Transverse colon (tissue), 4 donors: ENCODE results near the gene PPM1F. TPM values are rescaled to one million over a fixed set of nuclear protein-coding genes. Genes with fewer than 3 reads are reported as not detected.

Experiments
- DNase-seq: peaks from one replicate; pipeline ENCODE4 v3.0.0-alpha.2; 2019
- H3K27ac ChIP-seq, 4 donors: fragments of 200-600 bp; sonication (generic); 2 replicates each; pipeline ENCODE4 v1.5.1; 2016 to 2018; ENCODE audit warnings: inconsistent platforms in 4 of 4
- H3K27me3 ChIP-seq: fragments of 200-600 bp; sonication (generic); 2 replicates; pipeline ENCODE4 v1.5.1; 2017; ENCODE audit warnings: inconsistent platforms
- H3K36me3 ChIP-seq, 4 donors: fragments of 200-600 bp; sonication (generic); 2 replicates each; pipeline ENCODE4 v1.5.1; 2017 to 2019; ENCODE audit warnings: inconsistent platforms in 4 of 4
- H3K4me1 ChIP-seq, 4 donors: fragments of 200-600 bp; sonication (generic); 2 replicates each; pipeline ENCODE4 v1.5.1; 2017 to 2020; ENCODE audit warnings: inconsistent platforms in 4 of 4
- H3K4me3 ChIP-seq, 4 donors: fragments of 200-600 bp; sonication (generic); 1 replicate in 1 of 4; 2 replicates in 3 of 4; pipeline versions ENCODE4 v1.5.1 to v1.6.1; 2017 to 2019; ENCODE audit warnings: inconsistent platforms in 4 of 4
- H3K9me3 ChIP-seq, 2 donors: fragments of 200-600 bp; sonication (generic); 2 replicates each; pipeline ENCODE4 v1.5.1; 2017 to 2019; ENCODE audit warnings: inconsistent platforms in 2 of 2
- EP300 ChIP-seq: sonication (generic); formaldehyde crosslinking; IDR thresholded peaks from one replicate; pipeline ENCODE4 v1.6.1; 2017; ENCODE audit warnings: antibody characterized with exemption, low read depth
- POLR2A ChIP-seq: fragments of 450-650 bp; IDR thresholded peaks from one replicate; pipeline ENCODE4 v1.6.1; 2016; ENCODE audit warnings: antibody characterized with exemption, mild to moderate bottlenecking, moderate library complexity
- POLR2AphosphoS5 ChIP-seq, 3 donors: sonication (generic); formaldehyde crosslinking; IDR thresholded peaks; one replicate each; pipeline ENCODE4 v1.6.1; 2016; ENCODE audit warnings: antibody characterized with exemption in 3 of 3
- WGBS, 2 donors: methylation state at CpG; one replicate each; pipeline ENCODE4 v1.1.5; 2018; ENCODE audit warnings: low coverage in 1 of 2; 5-methylcytosine and 5-hydroxymethylcytosine counted together
- in situ Hi-C, 4 donors: fragments of 200-750 bp; cut with MboI; loops; one replicate each; pipeline versions ENCODE4 v1.15.0 to v1.15.1; 2017; ENCODE audit warnings: low sequenced_read_pairs in 3 of 4, low pct_ligation_motif_present in 1 of 4, low pct_unique_long_range_greater_than_20kb in 1 of 4
- intact Hi-C: fragments of 100-400 bp; cut with DNase I; formaldehyde crosslinking; loops from one replicate; pipeline ENCODE4 v1.15.1; 2023; ENCODE audit warnings: low total_unique reads
- total RNA-seq, 4 donors: library from RNA; depleted of rRNA; stranded (reverse); fragments of >200 nt; gene quantifications; one replicate each; pipeline ENCODE4 v1.1.0, GENCODE V29; 2016
- TF ChIP-seq, protein P1 (sequence below), 5 experiments: fragments of 200-600 bp in 3 of 5; fragments of 450-650 bp in 2 of 5; sonication (generic) in 3 of 5; IDR thresholded peaks; 1 replicate in 2 of 5; 2 replicates in 3 of 5; pipeline ENCODE4 v1.5.1; 2016 to 2017; ENCODE audit warnings: antibody characterized with exemption in 5 of 5, inconsistent platforms in 3 of 5, mild to moderate bottlenecking in 2 of 5, moderate library complexity in 1 of 5

Gene PPM1F
- total RNA-seq, 4 donors from 2014 or later, result 11.2 to 18.7 (median 14.9) TPM

DNA sequence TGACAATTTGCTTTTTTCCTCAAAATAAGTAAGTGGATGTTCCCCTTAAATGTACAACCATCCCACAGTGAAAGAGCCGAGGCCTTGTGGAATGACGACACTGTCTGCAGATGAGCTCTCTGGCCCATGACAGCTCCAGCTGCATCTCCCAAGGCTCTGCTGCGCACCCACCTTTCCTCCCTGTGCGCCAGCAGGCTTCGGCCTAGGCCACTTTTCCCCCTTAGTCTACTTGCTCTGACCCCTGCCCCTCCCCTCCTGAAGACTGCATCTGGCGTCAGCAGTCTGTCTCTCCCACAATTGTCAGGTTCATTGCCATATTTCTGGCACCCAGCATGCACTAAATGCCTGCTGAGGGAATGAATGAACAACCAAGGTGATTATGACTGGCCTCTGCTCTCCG lies 27.9 kb upstream of the PPM1F start:
- 85 to 100% methylated on average over 2 to 7 of the region's 7 CpGs for WGBS, 2 donors
- Histone ChIP-seq H3K4me1 (peaks cover 6 to 15% (median 10%) of the 10 kb centered on the region in 4 donors), H3K27me3 (no peaks in the 10 kb centered on the region), H3K9me3 (no peaks in the 10 kb centered on the region), H3K4me3 (no peak overlapping the region), H3K36me3 (no peaks in the 10 kb centered on the region), H3K27ac (no peak overlapping the region)
- in situ Hi-C loops (no loop called here), intact Hi-C loops (no loop called here)
- DNase-seq, result no peak
- TF ChIP-seq POLR2AphosphoS5 (IDR thresholded peaks at IDR 0.05) (no peak), POLR2A (no peak), EP300 (no peak)
- TF ChIP-seq, protein P1, sequence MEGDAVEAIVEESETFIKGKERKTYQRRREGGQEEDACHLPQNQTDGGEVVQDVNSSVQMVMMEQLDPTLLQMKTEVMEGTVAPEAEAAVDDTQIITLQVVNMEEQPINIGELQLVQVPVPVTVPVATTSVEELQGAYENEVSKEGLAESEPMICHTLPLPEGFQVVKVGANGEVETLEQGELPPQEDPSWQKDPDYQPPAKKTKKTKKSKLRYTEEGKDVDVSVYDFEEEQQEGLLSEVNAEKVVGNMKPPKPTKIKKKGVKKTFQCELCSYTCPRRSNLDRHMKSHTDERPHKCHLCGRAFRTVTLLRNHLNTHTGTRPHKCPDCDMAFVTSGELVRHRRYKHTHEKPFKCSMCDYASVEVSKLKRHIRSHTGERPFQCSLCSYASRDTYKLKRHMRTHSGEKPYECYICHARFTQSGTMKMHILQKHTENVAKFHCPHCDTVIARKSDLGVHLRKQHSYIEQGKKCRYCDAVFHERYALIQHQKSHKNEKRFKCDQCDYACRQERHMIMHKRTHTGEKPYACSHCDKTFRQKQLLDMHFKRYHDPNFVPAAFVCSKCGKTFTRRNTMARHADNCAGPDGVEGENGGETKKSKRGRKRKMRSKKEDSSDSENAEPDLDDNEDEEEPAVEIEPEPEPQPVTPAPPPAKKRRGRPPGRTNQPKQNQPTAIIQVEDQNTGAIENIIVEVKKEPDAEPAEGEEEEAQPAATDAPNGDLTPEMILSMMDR (IDR thresholded peaks at IDR 0.05), result no peak

DNA sequence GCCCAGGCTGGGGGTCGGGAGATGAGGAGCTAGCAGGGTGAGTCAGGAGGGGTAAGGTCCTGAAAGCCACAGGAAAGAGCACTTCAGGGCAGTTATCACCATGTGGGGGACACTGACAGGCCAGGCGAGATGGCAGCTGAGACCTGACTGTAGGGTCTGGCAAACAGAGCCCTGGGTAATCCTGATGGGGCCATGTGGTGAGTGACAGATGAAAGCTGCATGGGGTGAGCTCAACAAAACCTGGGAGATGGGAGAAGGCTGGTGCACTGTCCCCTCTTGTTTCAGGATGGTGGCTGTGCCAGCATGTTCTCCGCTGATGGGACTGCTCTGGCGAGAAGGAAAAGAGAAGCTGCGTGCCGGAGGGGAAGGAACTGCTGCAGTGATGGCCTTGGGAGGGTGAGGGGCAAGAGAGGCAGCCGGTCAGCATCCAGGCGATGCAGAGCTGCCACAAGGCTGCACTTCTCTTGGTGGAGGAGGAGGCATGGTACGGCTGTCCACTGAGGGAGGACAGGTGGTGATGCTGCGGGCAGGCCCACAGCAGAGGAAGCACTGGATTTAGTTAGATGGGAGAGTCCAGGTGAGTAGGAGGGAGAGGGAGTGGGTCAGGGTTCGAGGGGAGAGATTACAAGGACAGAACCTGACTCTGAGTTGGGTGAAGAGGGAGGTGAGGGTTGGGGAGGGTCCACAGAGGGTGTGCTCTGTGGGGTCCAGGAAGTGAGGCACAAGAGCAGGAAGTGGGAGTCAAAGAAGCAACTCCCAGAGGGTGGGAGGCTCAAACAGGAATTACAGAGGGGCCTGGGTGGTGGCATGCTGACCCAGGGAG lies 26.1 kb upstream of the PPM1F start:
- Histone ChIP-seq H3K9me3 (no peaks in the 10 kb centered on the region), H3K27ac (no peak overlapping the region), H3K36me3 (peaks cover 0 to 13% (median 0%) of the 10 kb centered on the region in 4 donors), H3K27me3 (no peaks in the 10 kb centered on the region), H3K4me1 (peaks cover 6 to 15% (median 10%) of the 10 kb centered on the region in 4 donors), H3K4me3 (no peak overlapping the region)
- DNase-seq, result no peak
- no peak for TF ChIP-seq EP300
- TF ChIP-seq POLR2A, result no peak
- TF ChIP-seq POLR2AphosphoS5 (IDR thresholded peaks at IDR 0.05), result no peak
- TF ChIP-seq, protein P1 (IDR thresholded peaks at IDR 0.05), result no peak
- in situ Hi-C loops, result no loop called here
- 89 to 98% methylated on average over 6 to 11 of the region's 11 CpGs for WGBS, 2 donors
- intact Hi-C loops, result no loop called here

DNA sequence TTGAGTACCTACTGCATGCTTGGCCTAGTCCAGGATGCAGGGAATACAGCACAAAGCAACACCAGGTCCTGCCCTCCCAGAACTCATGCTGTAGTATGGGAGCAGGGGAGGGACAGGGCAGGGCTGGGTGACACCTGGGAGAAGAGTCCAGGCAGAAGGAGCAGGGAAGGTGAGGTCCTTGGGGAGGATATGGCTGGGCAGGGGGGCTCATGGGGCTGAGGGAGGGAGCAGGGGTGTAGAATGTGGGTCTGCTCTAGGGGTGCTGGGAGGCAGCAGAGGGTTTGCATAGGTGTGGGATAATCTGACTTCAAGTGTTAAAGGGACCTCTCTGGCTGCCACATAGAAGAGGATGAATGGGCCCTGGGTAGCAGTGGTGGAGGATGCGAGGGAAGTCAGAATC lies 25.2 kb upstream of the PPM1F start:
- intact Hi-C loops (no loop called here), in situ Hi-C loops (no loop called here)
- H3K4me3 ChIP-seq, result no peak overlapping the region
- 93% methylated on average over 1 of the region's 1 CpG; no CpG with 5 or more reads in 1 of the 2 donors for WGBS, 2 donors
- no peak for DNase-seq
- TF ChIP-seq POLR2A (no peak), EP300 (no peak), POLR2AphosphoS5 (IDR thresholded peaks at IDR 0.05) (no peak)
- TF ChIP-seq, protein P1 (IDR thresholded peaks at IDR 0.05), result no peak
- H3K27me3 ChIP-seq, result no peaks in the 10 kb centered on the region
- H3K9me3 ChIP-seq, result no peaks in the 10 kb centered on the region
- H3K27ac ChIP-seq, result no peak overlapping the region
- peaks cover 6 to 12% (median 9%) of the 10 kb centered on the region in 4 donors for H3K4me1 ChIP-seq
- peaks cover 0 to 17% (median 2%) of the 10 kb centered on the region in 4 donors for H3K36me3 ChIP-seq

DNA sequence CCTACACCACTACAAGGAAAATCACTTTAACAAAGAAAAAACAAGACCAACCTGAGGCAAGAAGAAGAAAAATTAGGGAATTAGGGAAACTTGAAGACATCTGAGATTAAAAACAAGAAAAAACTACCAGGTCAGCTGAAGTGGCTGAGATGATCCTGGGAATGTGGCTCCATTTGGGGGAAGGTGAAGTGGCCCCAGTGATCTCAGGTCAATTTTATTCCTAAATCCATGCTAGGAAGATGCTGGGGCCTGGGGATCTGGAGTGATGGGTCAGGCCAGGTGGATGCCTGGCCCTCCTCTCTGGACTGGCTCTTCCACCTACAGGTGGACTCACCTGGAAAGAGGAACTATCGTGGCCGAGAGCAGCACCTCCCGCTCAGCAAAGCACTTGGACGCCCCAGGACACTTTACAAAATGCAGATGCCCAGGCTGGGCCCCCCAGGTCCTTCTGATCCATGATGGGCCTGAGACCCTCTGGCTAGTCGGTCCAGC lies 23.3 kb upstream of the PPM1F start:
- intact Hi-C loops, result no loop called here
- H3K27me3 ChIP-seq, result no peaks in the 10 kb centered on the region
- in situ Hi-C loops, result no loop called here
- peaks cover 0 to 25% (median 7%) of the 10 kb centered on the region in 4 donors for H3K36me3 ChIP-seq
- H3K27ac ChIP-seq, result no peak overlapping the region
- TF ChIP-seq POLR2A (no peak), EP300 (no peak), POLR2AphosphoS5 (IDR thresholded peaks at IDR 0.05) (no peak)
- TF ChIP-seq, protein P1 (IDR thresholded peaks at IDR 0.05), result no peak
- H3K9me3 ChIP-seq, result no peaks in the 10 kb centered on the region
- 85% methylated on average over 5 of the region's 5 CpGs; no CpG with 5 or more reads in 1 of the 2 donors for WGBS, 2 donors
- H3K4me3 ChIP-seq, result no peak overlapping the region
- no peaks in the 10 kb centered on the region for H3K4me1 ChIP-seq
- no peak for DNase-seq
